ENCODE results near the gene SCNN1A. TPM values are rescaled to one million over a fixed set of nuclear protein-coding genes. Genes with fewer than 3 reads are reported as not detected.

The SCNN1A gene
- total and polyA plus RNA-seq, 12 donors = 0.11 to 38.0 (median 12.3) TPM

- WGBS, 4 donors = 82 to 88% (median 85%) methylated on average over 13 to 21 of the region's 21 CpGs
- intact Hi-C loops (cut with DNase I) = no loop called here
- peak in 1 of 7 donors; percentile 26 for DNase-seq
- no peak overlapping the region for H3K27ac ChIP-seq
- TF ChIP-seq POLR2A (IDR thresholded peaks at IDR 0.05) = no peak
- TF ChIP-seq, protein P1, sequence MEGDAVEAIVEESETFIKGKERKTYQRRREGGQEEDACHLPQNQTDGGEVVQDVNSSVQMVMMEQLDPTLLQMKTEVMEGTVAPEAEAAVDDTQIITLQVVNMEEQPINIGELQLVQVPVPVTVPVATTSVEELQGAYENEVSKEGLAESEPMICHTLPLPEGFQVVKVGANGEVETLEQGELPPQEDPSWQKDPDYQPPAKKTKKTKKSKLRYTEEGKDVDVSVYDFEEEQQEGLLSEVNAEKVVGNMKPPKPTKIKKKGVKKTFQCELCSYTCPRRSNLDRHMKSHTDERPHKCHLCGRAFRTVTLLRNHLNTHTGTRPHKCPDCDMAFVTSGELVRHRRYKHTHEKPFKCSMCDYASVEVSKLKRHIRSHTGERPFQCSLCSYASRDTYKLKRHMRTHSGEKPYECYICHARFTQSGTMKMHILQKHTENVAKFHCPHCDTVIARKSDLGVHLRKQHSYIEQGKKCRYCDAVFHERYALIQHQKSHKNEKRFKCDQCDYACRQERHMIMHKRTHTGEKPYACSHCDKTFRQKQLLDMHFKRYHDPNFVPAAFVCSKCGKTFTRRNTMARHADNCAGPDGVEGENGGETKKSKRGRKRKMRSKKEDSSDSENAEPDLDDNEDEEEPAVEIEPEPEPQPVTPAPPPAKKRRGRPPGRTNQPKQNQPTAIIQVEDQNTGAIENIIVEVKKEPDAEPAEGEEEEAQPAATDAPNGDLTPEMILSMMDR (IDR thresholded peaks at IDR 0.05) = no peak
- H3K4me1 ChIP-seq (replicated peaks in 1 of 2) = peaks cover 0 to 5% of the 10 kb centered on the region in 2 donors
- no peaks in the 10 kb centered on the region for H3K27me3 ChIP-seq
- H3K36me3 ChIP-seq (replicated peaks in 1 of 2) = no peaks in the 10 kb centered on the region
- H3K4me3 ChIP-seq = no peak overlapping the region
- H3K9me3 ChIP-seq (replicated peaks in 1 of 3) = no peaks in the 10 kb centered on the region
Observed at GRCh38 chr12:6316921-6317692, 58.3 kb downstream of the SCNN1A start.

DNA sequence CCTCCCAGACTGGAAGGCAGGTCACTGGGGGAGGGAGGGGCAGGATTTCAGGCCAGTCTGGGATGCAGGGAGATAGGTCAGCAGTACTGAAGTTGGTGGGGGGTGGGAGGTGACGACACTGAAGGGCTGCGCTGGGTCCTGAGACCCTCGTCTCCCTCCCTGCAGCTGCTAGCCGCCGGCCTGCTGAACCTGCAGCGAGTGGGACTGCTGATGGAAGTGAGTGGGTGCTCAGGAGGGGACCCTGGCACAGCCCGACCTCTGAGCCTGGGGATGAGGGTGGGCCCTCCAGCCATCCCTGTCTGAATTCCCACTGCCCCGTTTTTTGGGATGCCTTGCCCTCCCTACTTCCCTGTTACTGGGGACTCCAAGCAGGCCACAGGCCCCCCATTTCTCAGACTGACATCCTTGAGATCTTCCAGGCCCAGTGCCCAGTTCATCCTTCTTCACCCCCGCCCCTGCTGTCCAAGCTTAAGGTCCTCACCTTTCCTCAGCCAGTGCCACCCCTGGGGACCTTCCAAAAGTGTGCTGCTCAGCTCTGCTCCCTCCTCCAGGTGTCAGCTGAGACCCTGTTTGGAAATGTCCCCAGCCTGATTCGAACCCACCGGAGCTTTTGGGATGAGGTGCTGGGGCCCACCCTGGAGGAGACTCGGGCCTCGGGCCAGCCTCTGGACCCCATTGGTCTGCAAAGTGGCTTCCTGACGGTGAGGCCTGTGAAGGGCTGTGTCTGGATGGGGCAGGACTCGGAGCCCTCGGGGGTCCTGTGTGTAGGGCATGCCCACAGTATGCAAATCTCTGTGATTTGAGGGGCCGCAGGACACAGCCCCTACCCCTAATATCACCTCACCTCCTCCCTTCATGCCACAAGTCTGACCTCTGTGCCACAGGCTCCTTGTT, 59.4 kb downstream of the SCNN1A start:
- no peak overlapping the region for H3K27ac ChIP-seq
- H3K4me3 ChIP-seq = no peak overlapping the region
- no peaks in the 10 kb centered on the region for H3K9me3 ChIP-seq (replicated peaks in 1 of 3)
- H3K4me1 ChIP-seq (replicated peaks in 1 of 2) = no peaks in the 10 kb centered on the region
- no peaks in the 10 kb centered on the region for H3K36me3 ChIP-seq (replicated peaks in 1 of 2)
- intact Hi-C loops (cut with DNase I) = no loop called here
- peaks cover 3% of the 10 kb centered on the region for H3K27me3 ChIP-seq
- no peak for DNase-seq
- TF ChIP-seq POLR2A (IDR thresholded peaks at IDR 0.05) = no peak
- TF ChIP-seq, protein P1 (IDR thresholded peaks at IDR 0.05) = no peak
- 92 to 95% (median 93%) methylated on average over 13 to 17 of the region's 17 CpGs for WGBS, 4 donors

- Histone ChIP-seq H3K36me3 (replicated peaks in 1 of 2) (no peaks in the 10 kb centered on the region), H3K9me3 (replicated peaks in 1 of 3) (no peaks in the 10 kb centered on the region), H3K27me3 (peaks cover 6% of the 10 kb centered on the region), H3K4me1 (replicated peaks in 1 of 2) (peaks cover 7% of the 10 kb centered on the region in 2 donors), H3K27ac (no peak overlapping the region), H3K4me3 (no peak overlapping the region)
- TF ChIP-seq, protein P1 (IDR thresholded peaks at IDR 0.05) = no peak
- 90 to 95% (median 93%) methylated on average over 6 of the region's 6 CpGs for WGBS, 4 donors
- DNase-seq = no peak
- intact Hi-C loops (cut with DNase I) = no loop called here
Observed at GRCh38 chr12:6315184-6315583, 60.2 kb downstream of the SCNN1A start.

GRCh38 chr12:6314776-6315175, 60.6 kb downstream of the SCNN1A start:
- H3K4me3 ChIP-seq = no peak overlapping the region
- peaks cover 6% of the 10 kb centered on the region for H3K27me3 ChIP-seq
- H3K4me1 ChIP-seq (replicated peaks in 1 of 2) = peaks cover 9% of the 10 kb centered on the region in 2 donors
- DNase-seq = peak in 1 of 7 donors; percentile 21
- no peak overlapping the region for H3K27ac ChIP-seq
- H3K36me3 ChIP-seq (replicated peaks in 1 of 2) = no peaks in the 10 kb centered on the region
- 81 to 88% (median 84%) methylated on average over 9 of the region's 9 CpGs for WGBS, 4 donors
- intact Hi-C loops (cut with DNase I) = no loop called here
- no peaks in the 10 kb centered on the region for H3K9me3 ChIP-seq (replicated peaks in 1 of 3)
- TF ChIP-seq, protein P1 (IDR thresholded peaks at IDR 0.05) = no peak
- no peak for TF ChIP-seq POLR2A (IDR thresholded peaks at IDR 0.05)

All from adrenal gland (tissue), 12 donors.